Mesenchymal stem cell (in vitro differentiated cells and primary cell): ENCODE data around the gene ALDH1L1.

Experiments
- DNase-seq: peaks from one replicate; pipeline ENCODE4 v3.0.0-alpha.2; 2013
- H2AFZ ChIP-seq: one replicate; pipeline ENCODE4 v1.6.1; 2013; ENCODE audit warnings: low read depth, mild to moderate bottlenecking, control low read depth, inconsistent platforms, low read length, moderate library complexity
- H2AK5ac ChIP-seq: 2 replicates; pipeline ENCODE4 v1.6.1; 2013; ENCODE audit warnings: low read length, moderate library complexity, mild to moderate bottlenecking, inconsistent platforms; ENCODE audit not compliant: severe bottlenecking
- H2BK120ac ChIP-seq: one replicate; pipeline ENCODE4 v1.6.1; 2013; ENCODE audit warnings: low read depth, mild to moderate bottlenecking, inconsistent platforms, low read length, moderate library complexity
- H2BK12ac ChIP-seq, 2 experiments: one replicate each; pipeline ENCODE4 v1.6.1; 2013; ENCODE audit warnings: inconsistent platforms in 2 of 2, low read length in 2 of 2, mild to moderate bottlenecking in 2 of 2, moderate library complexity in 2 of 2, control low read depth in 1 of 2
- H2BK15ac ChIP-seq: one replicate; pipeline ENCODE4 v1.6.1; 2013; ENCODE audit warnings: mild to moderate bottlenecking, low read depth, inconsistent platforms; ENCODE audit not compliant: poor library complexity, severe bottlenecking
- H2BK5ac ChIP-seq: 2 replicates; pipeline ENCODE4 v1.6.1; 2013; ENCODE audit warnings: low read depth, mild to moderate bottlenecking, low read length, control low read depth, inconsistent platforms; ENCODE audit not compliant: poor library complexity, severe bottlenecking
- H3K14ac ChIP-seq, 2 experiments: one replicate each; pipeline ENCODE4 v1.6.1; 2013; ENCODE audit warnings: inconsistent platforms in 2 of 2, low read length in 2 of 2, control low read depth in 1 of 2, mild to moderate bottlenecking in 1 of 2, moderate library complexity in 1 of 2
- H3K18ac ChIP-seq, 2 experiments: one replicate each; pipeline ENCODE4 v1.6.1; 2013; ENCODE audit warnings: inconsistent platforms in 2 of 2, low read length in 2 of 2, control low read depth in 1 of 2, low read depth in 1 of 2, mild to moderate bottlenecking in 1 of 2
- H3K23ac ChIP-seq, 2 experiments: one replicate each; pipeline ENCODE4 v1.6.1; 2013; ENCODE audit warnings: inconsistent platforms in 2 of 2, low read length in 2 of 2, mild to moderate bottlenecking in 2 of 2, moderate library complexity in 2 of 2, control low read depth in 1 of 2
- H3K27ac ChIP-seq: 2 replicates; pipeline ENCODE4 v1.5.1; 2013; ENCODE audit warnings: mild to moderate bottlenecking, moderate library complexity, low read length, control low read depth, inconsistent platforms; ENCODE audit not compliant: poor library complexity, severe bottlenecking
- H3K27me3 ChIP-seq, 2 experiments: 2 replicates each; pipeline versions ENCODE4 v1.6.1 to v1.7.0; 2013; ENCODE audit warnings: low read length in 2 of 2, mild to moderate bottlenecking in 2 of 2, moderate library complexity in 2 of 2, control low read depth in 1 of 2, inconsistent platforms in 1 of 2; ENCODE audit not compliant: control insufficient read depth in 1 of 2, insufficient read depth in 1 of 2
- H3K36me3 ChIP-seq, 2 experiments: 2 replicates each; pipeline versions ENCODE4 v1.6.1 to v1.7.0; 2013; ENCODE audit warnings: low read length in 2 of 2, control low read depth in 1 of 2, inconsistent platforms in 1 of 2, low read depth in 1 of 2, mild to moderate bottlenecking in 1 of 2; ENCODE audit not compliant: insufficient read depth in 2 of 2, control insufficient read depth in 1 of 2
- H3K4ac ChIP-seq, 2 experiments: one replicate each; pipeline ENCODE4 v1.6.1; 2013; ENCODE audit warnings: inconsistent platforms in 2 of 2, low read length in 2 of 2, mild to moderate bottlenecking in 2 of 2, moderate library complexity in 2 of 2, control low read depth in 1 of 2, low read depth in 1 of 2
- H3K4me1 ChIP-seq: 2 replicates; pipeline ENCODE4 v1.6.1; 2013; ENCODE audit warnings: low read depth, low read length, control low read depth; ENCODE audit not compliant: control insufficient read depth, insufficient read depth
- H3K4me2 ChIP-seq: 2 replicates; pipeline ENCODE4 v1.6.1; 2013; ENCODE audit warnings: low read length, mild to moderate bottlenecking, inconsistent platforms; ENCODE audit not compliant: poor library complexity, severe bottlenecking
- H3K4me3 ChIP-seq, 2 experiments: 2 replicates each; pipeline versions ENCODE4 v1.5.1 to v1.7.0; 2013; ENCODE audit warnings: low read length in 2 of 2, mild to moderate bottlenecking in 2 of 2, control low read depth in 1 of 2, low read depth in 1 of 2; ENCODE audit not compliant: insufficient read depth in 1 of 2
- H3K79me1 ChIP-seq: replicated peaks from 2 replicates; pipeline ENCODE4 v1.6.1; 2013; ENCODE audit warnings: mild to moderate bottlenecking, control low read depth, low read length, inconsistent platforms; ENCODE audit not compliant: poor library complexity, severe bottlenecking
- H3K9ac ChIP-seq: 2 replicates; pipeline ENCODE4 v1.7.0; 2013; ENCODE audit warnings: mild to moderate bottlenecking, low read length, moderate library complexity
- H3K9me3 ChIP-seq: 2 replicates; pipeline ENCODE4 v1.7.0; 2013; ENCODE audit warnings: mild to moderate bottlenecking, low read length; ENCODE audit not compliant: control insufficient read depth
- H4K8ac ChIP-seq: one replicate; pipeline ENCODE4 v1.6.1; 2013; ENCODE audit warnings: inconsistent platforms, mild to moderate bottlenecking, low read length, moderate library complexity
- H4K91ac ChIP-seq: one replicate; pipeline ENCODE4 v1.6.1; 2013; ENCODE audit warnings: mild to moderate bottlenecking, low read length, inconsistent platforms
- WGBS: methylation state at CpG from one replicate; pipeline ENCODE4 v1.1.7; 2013; ENCODE audit warnings: mixed read lengths; 5-methylcytosine and 5-hydroxymethylcytosine counted together

Gene ALDH1L1

DNA sequence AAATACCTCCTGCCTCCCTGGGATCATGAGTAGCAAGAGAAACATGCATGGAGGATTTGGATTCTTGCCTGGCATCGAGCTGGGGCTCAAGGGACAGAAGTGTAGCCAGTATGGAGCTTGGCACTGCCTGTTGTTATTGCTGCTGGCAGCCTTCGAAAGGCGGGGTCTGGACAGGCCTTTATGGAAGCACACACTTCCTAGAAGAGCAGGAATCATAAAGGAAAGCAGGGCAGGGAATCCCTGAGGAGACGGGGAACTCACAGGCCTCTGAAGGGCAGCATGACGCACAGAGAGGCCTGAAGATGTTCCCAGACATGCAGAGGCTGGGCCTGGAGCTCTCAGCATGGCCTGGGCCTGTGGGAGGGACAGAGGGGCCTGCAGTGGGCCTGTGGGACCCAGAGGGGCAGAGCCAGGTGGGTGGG is 77.8 kb downstream of the ALDH1L1 start:
- Histone ChIP-seq H3K4me1 (no peaks in the 10 kb centered on the region), H4K8ac (no peak overlapping the region), H2BK5ac (no peak overlapping the region), H3K27ac (no peak overlapping the region), H2AK5ac (no peak overlapping the region), H3K9me3 (no peaks in the 10 kb centered on the region), H3K14ac (no peak overlapping the region), H4K91ac (no peak overlapping the region), H3K4me3 (no peak overlapping the region), H3K23ac (no peak overlapping the region), H2BK15ac (no peak overlapping the region), H3K18ac (no peak overlapping the region), H3K9ac (peak overlapping the region; percentile 19), H2BK120ac (no peak overlapping the region), H3K27me3 (peaks cover 0 to 4% of the 10 kb centered on the region in 2 experiments), H3K79me1 (no peaks in the 10 kb centered on the region), H2AFZ (no peak overlapping the region), H3K4me2 (no peak overlapping the region), H2BK12ac (no peak overlapping the region), H3K36me3 (no peaks in the 10 kb centered on the region), H3K4ac (no peak overlapping the region)
- DNase-seq, result no peak
- WGBS, result 85% methylated on average over 5 of the region's 5 CpGs

DNA sequence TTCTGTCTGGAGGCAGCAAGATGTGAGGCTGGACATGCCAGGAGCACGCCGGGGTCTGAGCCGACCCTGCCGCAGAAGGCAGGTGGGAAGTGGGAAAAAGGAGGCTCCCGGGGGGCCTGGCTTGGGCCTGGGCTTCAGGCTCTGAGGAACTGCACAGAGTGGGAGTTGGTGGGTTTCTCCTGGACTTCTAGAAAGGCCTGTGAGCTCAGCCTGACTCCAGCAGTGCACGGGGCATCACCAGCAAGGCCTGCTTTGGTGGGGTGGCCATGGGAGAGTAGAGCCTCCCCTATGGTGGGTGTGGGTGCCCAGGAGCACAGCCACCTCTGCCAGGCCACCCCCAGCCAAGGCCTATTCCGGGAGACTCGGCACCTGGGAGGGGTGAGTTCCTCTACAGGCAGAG is 78.4 kb downstream of the ALDH1L1 start:
- Histone ChIP-seq H2BK5ac (no peak overlapping the region), H3K27ac (no peak overlapping the region), H3K79me1 (no peaks in the 10 kb centered on the region), H3K4me1 (no peaks in the 10 kb centered on the region), H3K36me3 (no peaks in the 10 kb centered on the region), H3K14ac (no peak overlapping the region), H3K4ac (no peak overlapping the region), H3K4me2 (no peak overlapping the region), H3K27me3 (peaks cover 0 to 4% of the 10 kb centered on the region in 2 experiments), H4K91ac (no peak overlapping the region), H2BK12ac (no peak overlapping the region), H3K18ac (no peak overlapping the region), H2BK15ac (no peak overlapping the region), H3K4me3 (no peak overlapping the region), H2AK5ac (no peak overlapping the region), H2AFZ (no peak overlapping the region), H3K9me3 (no peaks in the 10 kb centered on the region), H3K23ac (no peak overlapping the region), H4K8ac (no peak overlapping the region), H2BK120ac (no peak overlapping the region), H3K9ac (peak overlapping the region; percentile 12)
- 86% methylated on average over 8 of the region's 8 CpGs for WGBS
- DNase-seq, result no peak

DNA sequence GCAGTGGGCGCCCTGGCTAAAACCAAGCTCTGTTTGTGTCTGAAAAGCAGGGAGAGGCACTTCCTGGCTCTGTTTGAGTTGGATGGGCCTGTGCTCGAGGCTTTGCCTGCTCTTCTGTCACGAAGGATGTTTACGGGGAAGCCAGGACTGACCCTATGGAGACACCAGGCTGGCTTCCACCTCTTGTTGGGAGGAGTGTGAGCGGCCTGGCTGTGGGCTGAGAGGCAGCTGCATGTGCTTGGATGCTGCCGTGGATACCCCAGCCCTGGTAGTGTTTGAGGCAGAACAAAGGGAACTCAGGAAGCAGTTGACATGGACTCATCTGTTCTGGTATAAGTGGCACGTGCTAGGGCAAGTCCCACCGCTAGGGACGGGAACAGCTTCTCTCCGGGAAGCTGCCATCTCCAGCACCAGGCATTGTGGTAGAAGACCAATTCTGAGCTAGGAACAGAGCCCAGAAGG is 78.8 kb downstream of the ALDH1L1 start:
- Histone ChIP-seq H3K4ac (no peak overlapping the region), H2AK5ac (no peak overlapping the region), H4K8ac (no peak overlapping the region), H3K23ac (no peak overlapping the region), H3K79me1 (no peaks in the 10 kb centered on the region), H3K27ac (no peak overlapping the region), H3K18ac (no peak overlapping the region), H3K4me2 (no peak overlapping the region), H2BK5ac (no peak overlapping the region), H3K4me1 (no peaks in the 10 kb centered on the region), H3K4me3 (no peak overlapping the region), H3K9me3 (peaks cover 3% of the 10 kb centered on the region), H2BK15ac (no peak overlapping the region), H3K36me3 (no peaks in the 10 kb centered on the region), H2AFZ (no peak overlapping the region), H3K9ac (no peak overlapping the region), H2BK120ac (no peak overlapping the region), H4K91ac (no peak overlapping the region), H3K14ac (no peak overlapping the region), H2BK12ac (no peak overlapping the region), H3K27me3 (peaks cover 0 to 4% of the 10 kb centered on the region in 2 experiments)
- 85% methylated on average over 10 of the region's 10 CpGs for WGBS
- DNase-seq, result no peak

DNA sequence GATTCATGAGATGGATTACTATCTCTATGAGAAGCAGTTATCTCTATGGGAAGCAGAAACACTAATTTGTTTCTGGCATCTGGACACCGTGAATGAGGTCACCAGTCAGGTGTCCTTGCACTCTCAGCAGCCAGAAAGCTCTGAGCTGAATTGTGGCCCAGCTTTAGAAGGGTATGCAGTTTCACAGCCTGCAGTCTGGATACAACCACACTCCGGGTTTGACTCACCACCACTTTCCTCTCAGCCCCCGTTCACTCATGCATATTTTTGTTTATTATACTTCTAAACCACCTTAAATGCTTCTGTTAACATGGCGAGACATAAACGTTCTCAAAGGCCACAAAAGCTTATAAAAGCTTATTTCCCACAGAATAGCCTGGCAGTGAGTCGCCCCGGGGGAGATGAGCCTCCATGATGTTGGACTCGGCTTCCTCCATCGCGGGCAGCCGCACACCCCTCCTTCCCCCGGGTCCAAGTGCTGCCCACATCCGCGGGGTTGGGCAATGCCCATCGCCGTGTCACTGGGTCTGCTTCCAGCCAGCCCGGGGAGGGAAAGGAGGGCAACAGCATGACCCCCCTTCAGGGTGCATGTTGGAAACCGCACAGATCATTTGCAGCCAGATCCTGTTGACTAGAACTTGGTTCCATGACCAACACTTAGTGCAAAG is 79.6 kb downstream of the ALDH1L1 start:
- Histone ChIP-seq H4K8ac (no peak overlapping the region), H4K91ac (no peak overlapping the region), H3K36me3 (no peaks in the 10 kb centered on the region), H2BK15ac (no peak overlapping the region), H3K9ac (peak overlapping the region; percentile 45), H3K79me1 (no peaks in the 10 kb centered on the region), H3K4ac (no peak overlapping the region), H3K4me3 (no peak overlapping the region), H2BK12ac (no peak overlapping the region), H3K18ac (no peak overlapping the region), H3K14ac (no peak overlapping the region), H3K27ac (no peak overlapping the region), H3K27me3 (peaks cover 0 to 4% of the 10 kb centered on the region in 2 experiments), H3K4me2 (no peak overlapping the region), H3K23ac (no peak overlapping the region), H3K4me1 (no peaks in the 10 kb centered on the region), H2AFZ (no peak overlapping the region), H3K9me3 (peaks cover 3% of the 10 kb centered on the region), H2BK5ac (no peak overlapping the region), H2AK5ac (no peak overlapping the region), H2BK120ac (no peak overlapping the region)
- WGBS, result 79% methylated on average over 18 of the region's 18 CpGs
- peak; percentile 61 for DNase-seq
